GM19035 (cell line): Measurements from ENCODE around the gene EBF4.

Experiments used
- ATAC-seq: cut with Tn5 transposase; IDR thresholded peaks from one replicate; pipeline ENCODE4 v1.9.1; 2021; ENCODE audit not compliant: unreplicated experiment

The EBF4 gene

GRCh38 chr20:2741881-2742280 is 49.3 kb downstream of the EBF4 start:
- no peak for ATAC-seq

- no peak for ATAC-seq
Observed at GRCh38 chr20:2742431-2742830, 49.9 kb downstream of the EBF4 start.

GRCh38 chr20:2742934-2743559 is 50.5 kb downstream of the EBF4 start:
- ATAC-seq = no peak

- ATAC-seq = no peak
Observed at GRCh38 chr20:2745060-2745910, 52.7 kb downstream of the EBF4 start.

- no peak for ATAC-seq
Observed at GRCh38 chr20:2745936-2746635, 53.5 kb downstream of the EBF4 start.

GRCh38 chr20:2746636-2747265 is 54.2 kb downstream of the EBF4 start:
- no peak for ATAC-seq

- no peak for ATAC-seq
Observed at GRCh38 chr20:2747676-2748235, 55.2 kb downstream of the EBF4 start.

GRCh38 chr20:2748551-2749342 is 56.2 kb downstream of the EBF4 start:
- ATAC-seq = no peak

- ATAC-seq = no peak
Observed at GRCh38 chr20:2749343-2749950, 56.9 kb downstream of the EBF4 start.

- no peak for ATAC-seq
Observed at GRCh38 chr20:2749951-2750490, 57.4 kb downstream of the EBF4 start.

- no peak for ATAC-seq
Observed at GRCh38 chr20:2750491-2751251, 58.1 kb downstream of the EBF4 start.

GRCh38 chr20:2751347-2751877 is 58.8 kb downstream of the EBF4 start:
- ATAC-seq = no peak

GRCh38 chr20:2751878-2752566 is 59.4 kb downstream of the EBF4 start:
- no peak for ATAC-seq

GRCh38 chr20:2752567-2753460 is 60.2 kb downstream of the EBF4 start:
- ATAC-seq = no peak

GRCh38 chr20:2753461-2754040 is 61.0 kb downstream of the EBF4 start:
- no peak for ATAC-seq

GRCh38 chr20:2754424-2754823 is 61.8 kb downstream of the EBF4 start:
- ATAC-seq = no peak
